Activated CD4-positive, alpha-beta T cell treated with anti-CD3 and anti-CD28 coated beads, Interleukin-2, amount 50 U/mL, for 16 hours (primary cell): ENCODE measurements around the gene TSSK6.

Source experiments
- DNase-seq: peaks from one replicate; pipeline ENCODE4 v3.0.0-alpha.2; 2020

The TSSK6 gene

GRCh38 chr19:19514881-19515641 lies at the start of gene TSSK6:
TSS of gene TSSK6 (minus strand) at chr19:19515548. CDS start at chr19:19515427, 121 bp downstream.
- DNase-seq = no peak

DNA sequence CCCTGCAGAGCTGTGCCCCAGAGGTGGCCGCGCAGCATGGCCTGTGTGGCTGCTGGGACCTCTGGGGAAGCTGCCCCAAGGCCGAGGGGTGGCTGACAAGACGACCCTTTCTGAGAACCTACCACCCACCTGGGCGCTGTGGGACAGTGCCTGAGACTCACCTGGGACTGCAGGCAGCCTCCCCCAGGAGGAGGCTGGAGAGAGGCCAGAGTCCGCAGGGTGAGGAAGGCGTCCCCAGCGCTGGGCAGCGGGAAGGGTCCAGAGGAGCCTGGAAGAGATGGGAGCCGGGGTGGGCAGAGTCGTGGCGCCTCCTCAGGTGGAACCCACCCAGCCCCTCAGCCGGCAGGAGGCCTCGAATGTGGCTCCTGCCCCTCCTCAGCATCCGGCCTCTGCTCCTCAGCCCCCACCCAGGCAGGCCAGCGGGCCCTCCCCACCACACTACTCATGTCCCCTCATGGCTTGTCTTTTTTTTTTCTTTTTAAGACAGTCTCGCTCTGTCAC lies 48.0 kb upstream of the TSSK6 start:
- DNase-seq = no peak

DNA sequence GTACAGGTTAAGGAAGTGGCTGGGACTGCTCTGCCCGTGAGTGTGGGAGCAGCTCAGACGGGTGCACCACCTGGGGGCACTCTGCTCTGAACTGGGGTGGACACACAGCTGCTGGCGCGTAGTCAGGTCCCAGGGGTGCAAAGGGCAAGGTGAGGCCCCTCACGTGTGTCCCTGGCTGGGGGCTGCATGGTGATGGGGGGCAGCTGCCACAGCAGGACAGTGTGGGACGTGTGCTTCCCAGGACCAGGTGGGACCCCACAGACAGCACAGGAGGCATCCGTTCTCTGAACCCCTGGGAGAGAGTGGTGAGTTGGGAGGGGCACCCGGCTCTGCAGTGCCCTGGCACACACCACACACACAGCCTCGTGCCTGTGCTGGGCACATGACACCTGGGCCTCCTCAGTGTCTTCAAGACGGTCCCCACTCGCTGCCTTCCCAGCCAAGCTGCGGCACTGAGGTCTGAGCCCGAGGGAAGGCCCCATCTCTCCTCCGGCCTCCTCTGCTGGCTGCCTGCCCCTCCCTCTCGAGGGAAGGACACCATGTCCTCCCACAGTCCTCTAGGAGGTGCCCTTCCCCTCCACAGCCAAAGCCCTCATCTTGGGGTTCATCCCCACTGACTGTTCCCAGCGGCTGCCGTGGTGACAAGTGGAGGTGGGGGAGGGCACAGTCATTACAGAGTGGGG lies 47.5 kb upstream of the TSSK6 start:
- DNase-seq = no peak

DNA sequence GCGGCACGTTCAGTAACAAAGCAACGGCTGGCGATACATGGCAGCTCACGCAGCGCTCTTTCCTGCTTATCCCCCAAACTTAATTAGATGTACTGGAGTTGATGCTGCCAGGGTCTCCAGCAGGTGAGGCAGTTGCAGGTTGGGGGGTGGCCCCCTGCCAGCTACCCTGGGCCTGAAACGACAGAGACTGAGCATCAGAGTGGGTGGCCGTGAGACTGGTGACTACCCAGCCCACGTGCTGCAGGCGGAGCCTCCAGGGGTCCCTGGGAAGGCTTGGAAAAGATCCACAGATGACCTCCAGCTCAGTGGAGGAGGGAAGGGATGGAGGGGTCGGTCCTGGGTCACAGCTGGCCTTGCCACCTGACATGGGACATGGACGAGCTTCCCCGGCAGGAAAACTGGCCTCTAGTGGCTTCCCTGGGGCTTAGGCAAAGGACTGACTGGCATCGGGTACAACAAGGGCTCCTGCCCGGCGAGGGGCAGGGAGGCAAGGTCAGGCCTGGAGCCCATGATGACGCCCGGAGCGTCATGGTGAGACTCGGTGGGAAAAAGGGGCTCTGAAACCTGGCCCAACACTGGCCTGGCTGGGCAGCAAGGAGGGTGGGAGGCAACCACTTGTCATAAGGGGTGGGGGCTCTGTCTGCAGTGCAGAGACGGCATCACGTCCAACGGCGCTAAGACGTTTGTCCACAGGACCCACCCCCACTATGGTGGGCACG lies 46.8 kb upstream of the TSSK6 start:
- DNase-seq = no peak

DNA sequence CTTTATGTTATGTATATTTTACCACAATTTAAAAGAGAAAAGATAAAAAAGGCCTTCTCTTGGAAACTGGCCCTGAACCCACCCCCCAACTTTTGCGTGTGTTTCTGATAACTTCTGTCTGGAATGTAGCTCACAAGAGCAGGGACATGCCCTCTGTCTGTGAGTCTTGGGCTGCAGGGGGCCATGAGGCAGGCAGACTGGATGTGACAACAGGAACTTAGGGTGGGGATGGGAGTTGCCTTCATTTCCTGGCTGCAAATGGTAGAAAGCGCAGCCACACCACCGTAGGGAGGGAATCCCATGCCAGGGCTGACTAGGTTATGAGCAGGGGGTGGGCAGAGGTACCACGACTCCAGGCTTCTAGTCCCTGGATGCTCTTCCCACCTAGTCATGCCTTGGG lies 44.6 kb upstream of the TSSK6 start:
- DNase-seq = no peak

GRCh38 chr19:19558636-19559035 lies 43.3 kb upstream of the TSSK6 start:
- no peak for DNase-seq

GRCh38 chr19:19558055-19558454 lies 42.7 kb upstream of the TSSK6 start:
- DNase-seq = no peak

- DNase-seq = peak; percentile 65
Observed at GRCh38 chr19:19554074-19555023, 39.0 kb upstream of the TSSK6 start.

DNA sequence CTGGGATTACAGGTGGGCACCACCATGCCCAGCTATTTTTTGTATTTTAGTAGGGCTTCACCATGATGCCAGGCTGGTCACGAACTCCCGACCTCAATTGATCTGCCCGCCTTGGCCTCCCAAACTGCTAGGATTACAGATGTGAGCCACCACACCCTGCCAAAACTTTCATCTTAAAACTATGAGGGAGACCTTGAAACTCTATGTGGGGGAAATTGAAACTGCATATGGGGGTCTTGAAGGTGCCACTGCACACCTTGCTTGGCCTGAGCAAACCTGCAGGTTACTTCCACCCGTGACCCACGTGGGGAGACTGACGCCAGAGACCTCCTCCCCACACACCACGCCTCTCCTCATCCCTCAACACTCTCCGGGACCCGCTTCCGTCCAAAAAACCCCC lies 38.3 kb upstream of the TSSK6 start:
- no peak for DNase-seq

DNA sequence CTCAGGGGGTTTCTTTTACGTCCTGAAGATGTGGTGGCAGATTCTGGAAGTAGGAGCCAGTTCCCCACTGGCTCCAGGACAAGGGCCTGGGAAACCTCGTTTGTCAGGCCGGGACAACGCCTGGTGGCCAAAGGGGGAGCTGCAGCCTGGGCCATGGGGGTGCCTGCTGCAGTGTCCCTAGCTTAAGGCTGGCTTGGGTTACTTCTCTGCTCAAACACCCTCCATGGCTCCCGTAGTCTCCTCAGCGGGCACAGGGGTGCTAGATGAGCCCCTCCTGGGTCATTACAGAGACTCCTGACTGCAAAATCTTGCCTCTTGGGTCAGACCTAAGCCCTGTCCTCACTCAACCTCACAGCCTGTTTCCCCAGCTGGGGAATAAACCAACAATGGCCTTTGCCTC lies 37.5 kb upstream of the TSSK6 start:
- DNase-seq = no peak

DNA sequence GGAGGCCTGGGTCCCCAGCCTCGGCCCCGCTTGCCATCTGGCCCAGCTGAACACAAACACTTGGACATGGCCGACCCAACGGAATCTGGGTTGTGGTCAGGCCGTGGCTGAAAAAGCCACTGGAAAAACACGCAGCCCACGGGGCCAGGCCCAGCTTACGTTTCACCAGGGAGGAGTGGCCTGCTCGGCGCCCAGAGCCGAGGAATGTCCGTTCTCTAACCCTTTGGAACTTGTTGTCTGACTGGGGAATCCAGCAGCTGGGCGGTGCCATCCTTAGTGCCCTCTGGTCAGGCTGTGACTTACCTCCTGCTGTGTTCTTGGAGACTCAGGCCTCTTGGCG lies 36.5 kb upstream of the TSSK6 start:
- no peak for DNase-seq

DNA sequence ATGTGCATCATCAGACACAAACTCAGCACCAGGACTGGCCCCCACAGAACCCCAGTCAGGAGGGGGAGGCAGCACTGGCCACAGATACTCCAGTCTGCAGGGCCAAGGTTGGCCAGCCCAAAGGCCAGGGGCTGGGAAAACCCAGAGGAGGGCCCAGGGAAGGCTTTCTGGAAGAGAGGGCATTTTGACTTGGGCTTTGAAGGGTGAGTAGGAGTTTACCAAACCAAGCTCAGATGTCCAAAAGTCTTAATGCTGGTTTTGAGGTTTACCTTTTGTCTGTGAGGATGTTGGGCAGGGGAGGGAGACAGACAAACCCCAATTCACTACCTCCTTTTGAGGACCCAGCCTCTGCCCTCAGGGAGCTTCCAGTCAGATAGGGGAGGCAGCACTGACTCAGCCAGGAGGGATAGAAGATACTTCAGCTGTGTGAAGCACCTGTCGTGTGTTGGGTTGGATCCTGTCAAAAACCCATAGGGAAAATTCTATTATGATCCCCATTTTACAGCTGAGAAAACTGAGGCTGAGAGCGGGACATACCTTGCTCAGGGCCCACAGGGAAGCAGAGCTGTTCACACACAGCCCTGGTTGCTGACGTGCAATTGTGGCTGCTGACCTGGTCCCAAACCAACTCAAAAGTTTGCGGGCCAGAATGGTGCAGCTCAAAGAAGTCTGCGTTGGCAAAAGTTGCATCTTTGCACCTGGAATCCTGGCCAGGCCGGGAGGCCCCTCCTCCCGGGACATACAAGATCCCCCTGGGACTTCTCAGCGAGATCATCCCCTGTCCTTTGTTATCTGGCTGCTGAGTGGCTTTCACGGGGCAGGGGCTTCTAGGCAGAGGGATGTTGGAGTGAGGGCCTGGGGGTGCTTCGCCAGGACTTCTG lies 35.9 kb upstream of the TSSK6 start:
- no peak for DNase-seq

DNA sequence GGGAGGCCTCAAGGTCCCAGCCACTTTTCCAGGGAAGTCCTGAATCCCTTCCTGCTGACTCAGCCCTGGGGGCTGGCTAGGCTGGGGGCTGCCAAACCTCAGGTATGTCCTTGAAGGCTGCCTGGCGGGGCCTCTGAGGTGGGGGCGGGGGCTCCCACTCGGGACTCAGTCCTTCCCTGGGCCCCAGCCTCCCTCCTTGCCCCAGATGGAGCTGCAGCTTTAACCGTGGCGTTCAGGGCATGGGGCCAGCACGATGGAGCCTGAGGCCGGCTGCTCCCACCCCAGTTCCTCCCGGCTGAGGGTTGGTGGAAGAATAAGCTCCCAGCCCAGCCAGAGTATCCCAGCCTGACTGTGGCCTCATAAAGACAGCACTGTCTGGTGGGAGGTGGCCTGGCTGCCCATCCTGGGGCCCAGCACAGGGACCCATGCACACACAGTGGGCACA lies 35.2 kb upstream of the TSSK6 start:
- DNase-seq = no peak

DNA sequence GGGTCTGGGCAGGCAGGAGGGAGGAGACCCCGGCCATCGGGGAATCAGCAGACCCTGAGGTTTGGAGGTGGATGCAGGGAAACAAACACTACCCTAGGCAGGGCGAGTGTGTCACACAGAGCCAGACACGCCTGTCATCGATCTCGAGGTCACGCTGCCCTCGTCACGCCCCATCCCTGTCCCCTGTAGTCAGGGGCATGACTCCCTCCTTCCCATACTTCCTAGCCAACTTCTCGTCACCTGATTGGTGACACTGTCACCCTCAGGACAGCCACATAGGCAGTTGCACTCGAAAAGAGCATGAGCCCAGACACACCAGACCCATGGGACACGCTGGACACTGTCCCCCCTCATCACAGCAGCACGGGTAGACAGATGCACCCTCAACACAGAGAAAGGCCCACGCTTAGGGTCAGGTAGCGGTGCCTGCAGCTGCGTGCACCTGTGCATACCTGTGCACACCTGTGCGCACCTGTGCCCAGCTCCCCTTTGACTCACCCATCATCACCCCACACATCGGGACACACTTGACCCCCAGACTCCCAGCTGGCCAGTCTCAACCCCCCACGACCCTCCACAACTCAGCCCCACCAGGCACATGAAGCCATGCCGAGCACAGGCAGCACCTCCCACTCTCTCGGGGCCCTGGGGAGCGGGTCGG lies 34.6 kb upstream of the TSSK6 start:
- no peak for DNase-seq

DNA sequence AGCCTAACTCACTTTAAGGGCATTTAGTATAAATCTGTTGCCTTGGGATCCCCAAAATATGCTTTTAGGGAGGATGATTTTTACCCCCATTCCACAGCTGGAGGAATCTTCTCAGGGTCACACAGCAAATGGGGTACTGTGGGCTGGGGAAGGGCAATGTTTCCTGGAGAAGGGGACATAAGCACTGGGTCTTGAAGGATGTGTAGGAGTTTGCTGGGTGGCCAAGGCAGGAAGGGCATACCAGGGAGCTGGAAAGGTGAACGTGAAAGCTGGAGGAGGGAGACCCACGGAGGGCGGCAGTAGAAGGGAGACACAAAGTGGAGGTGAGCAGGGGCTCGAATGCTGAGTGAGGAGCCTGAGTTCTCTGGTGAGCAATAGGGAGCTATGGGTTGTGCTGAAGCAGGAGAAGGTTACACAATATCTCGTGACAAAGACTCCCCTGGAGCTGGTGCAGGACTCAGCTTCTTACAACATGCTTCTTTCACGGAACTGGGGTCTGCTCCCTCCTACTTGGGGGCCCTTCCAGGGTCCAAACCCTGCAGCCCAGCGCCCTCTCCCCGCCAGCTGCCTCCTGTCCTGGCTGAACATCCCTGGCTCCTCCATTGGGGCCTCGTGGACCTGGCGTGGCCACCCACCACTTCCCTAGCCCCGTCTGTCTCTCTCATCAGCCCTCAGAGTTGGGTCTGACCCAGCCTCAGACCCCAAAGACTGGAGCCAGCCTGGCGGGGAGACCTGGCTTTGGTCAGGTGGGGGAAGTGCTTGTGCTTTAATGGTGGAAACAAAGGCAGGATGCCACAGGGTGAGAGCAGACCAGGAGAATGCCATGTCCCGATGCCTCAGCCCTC lies 33.8 kb upstream of the TSSK6 start:
- no peak for DNase-seq

GRCh38 chr19:19547674-19548336 lies 32.5 kb upstream of the TSSK6 start:
- DNase-seq = no peak

DNA sequence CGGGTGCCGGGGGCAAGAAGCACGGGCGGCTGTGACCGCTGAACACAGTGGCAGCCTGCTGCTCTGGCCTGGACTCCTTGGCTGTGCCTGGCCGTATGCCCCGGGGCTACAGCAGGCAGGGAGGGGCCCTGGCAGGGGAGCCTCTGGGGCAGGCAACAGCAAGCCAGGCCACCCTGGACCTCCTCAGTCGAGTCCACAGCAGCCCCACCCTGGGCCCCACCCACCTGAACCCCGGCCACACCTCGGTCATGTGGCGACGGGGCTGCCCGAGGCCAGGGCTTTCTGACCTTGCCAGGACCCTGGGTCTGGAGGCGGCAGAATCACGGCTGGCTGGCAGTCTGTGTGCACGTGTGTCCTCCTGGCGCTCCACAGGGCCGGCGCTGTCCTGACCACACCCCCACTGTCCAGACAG lies 31.4 kb upstream of the TSSK6 start:
- DNase-seq = no peak

DNA sequence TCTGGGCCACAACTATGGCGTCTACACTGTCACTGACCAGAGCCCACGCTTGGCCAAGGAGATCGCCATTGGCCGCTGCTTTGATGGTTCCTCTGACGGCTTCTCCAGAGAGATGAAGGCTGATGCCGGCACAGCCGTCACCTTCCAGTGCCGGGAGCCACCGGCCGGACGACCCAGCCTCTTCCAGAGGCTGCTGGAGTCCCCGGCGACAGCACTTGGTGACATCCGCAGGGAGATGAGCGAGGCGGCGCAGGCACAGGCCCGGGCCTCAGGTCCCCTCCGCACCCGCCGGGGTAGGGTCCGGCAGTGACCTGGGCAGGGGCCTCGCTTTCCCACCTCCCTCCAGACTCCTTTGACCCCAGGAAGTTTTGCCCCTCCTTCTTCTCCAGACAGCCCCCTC lies 30.4 kb upstream of the TSSK6 start:
- no peak for DNase-seq

DNA sequence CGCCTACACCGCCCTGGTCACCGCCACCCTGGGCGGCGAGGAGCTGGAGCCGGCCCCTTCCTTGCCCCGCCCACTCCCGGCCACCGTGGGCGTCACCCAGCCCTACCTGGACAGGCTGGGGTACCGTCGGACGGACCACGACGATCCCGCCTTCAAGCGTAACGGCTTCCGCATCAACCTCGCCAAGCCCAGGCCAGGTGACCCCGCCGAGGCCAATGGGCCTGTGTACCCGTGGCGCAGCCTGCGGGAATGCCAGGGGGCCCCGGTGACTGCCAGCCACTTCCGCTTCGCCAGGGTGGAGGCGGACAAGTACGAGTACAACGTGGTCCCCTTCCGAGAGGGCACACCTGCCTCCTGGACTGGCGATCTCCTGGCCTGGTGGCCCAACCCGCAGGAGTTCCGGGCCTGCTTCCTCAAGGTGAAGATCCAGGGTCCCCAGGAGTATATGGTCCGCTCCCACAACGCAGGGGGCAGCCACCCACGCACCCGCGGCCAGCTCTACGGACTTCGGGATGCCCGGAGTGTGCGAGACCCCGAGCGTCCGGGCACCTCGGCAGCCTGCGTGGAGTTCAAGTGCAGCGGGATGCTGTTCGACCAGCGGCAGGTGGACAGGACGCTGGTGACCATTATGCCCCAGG lies 29.7 kb upstream of the TSSK6 start:
- no peak for DNase-seq
